CD4-positive, alpha-beta T cell (primary cell): Measurements from ENCODE around the gene SMYD3. TPM values are rescaled to one million over a fixed set of nuclear protein-coding genes. Genes with fewer than 3 reads are reported as not detected.

Experiments used
- ATAC-seq: fragments of 200-7000 bp; cut with Tn5 transposase; one replicate; pipeline ENCODE4 v1.10.0; 2022; ENCODE audit warnings: mild to moderate bottlenecking; ENCODE audit not compliant: poor library complexity
- CTCF ChIA-PET: fragments of 350-600 bp; sonication (Branson Sonifier 250); formaldehyde crosslinking; loops from one replicate; lab custom pipeline; 2021; ENCODE audit warnings: antibody characterized with exemption, inconsistent platforms; lab: Charles Lee
- POLR2A ChIA-PET: fragments of 350-600 bp; sonication (Branson Sonifier 250); formaldehyde crosslinking; loops from one replicate; lab custom pipeline; 2021; ENCODE audit warnings: antibody characterized with exemption, inconsistent platforms; lab: Charles Lee
- DNase-seq, 14 experiments: peaks; one replicate each; pipeline ENCODE4 v3.0.0-alpha.2; 2013 to 2020; ENCODE audit warnings: mixed read lengths in 2 of 14
- H3K27ac ChIP-seq, 2 donors: one replicate each; pipeline versions ENCODE4 v1.5.1 to v1.7.0; 2013; ENCODE audit warnings: low read length in 2 of 2, low read depth in 1 of 2, mild to moderate bottlenecking in 1 of 2
- H3K27me3 ChIP-seq, 2 experiments: 1 replicate in 1 of 2; 2 replicates in 1 of 2; pipeline versions ENCODE4 v1.6.1 to v1.7.0; 2013; ENCODE audit warnings: low read length in 2 of 2, control low read depth in 1 of 2, mild to moderate bottlenecking in 1 of 2, moderate library complexity in 1 of 2; ENCODE audit not compliant: insufficient read depth in 2 of 2, control insufficient read depth in 1 of 2
- H3K36me3 ChIP-seq: one replicate; pipeline ENCODE4 v1.6.1; 2013; ENCODE audit warnings: low read length, control low read depth; ENCODE audit not compliant: insufficient read depth
- H3K4me1 ChIP-seq: one replicate; pipeline ENCODE4 v1.6.1; 2013; ENCODE audit warnings: low read length, control low read depth; ENCODE audit not compliant: insufficient read depth
- H3K4me3 ChIP-seq: one replicate; pipeline ENCODE4 v1.5.1; 2013; ENCODE audit warnings: mild to moderate bottlenecking, low read length, moderate library complexity
- H3K9me3 ChIP-seq, 2 experiments: 1 replicate in 1 of 2; 2 replicates in 1 of 2; pipeline versions ENCODE4 v1.6.1 to v1.7.0; 2013; ENCODE audit warnings: low read length in 2 of 2, mild to moderate bottlenecking in 2 of 2, control low read depth in 1 of 2, moderate library complexity in 1 of 2; ENCODE audit not compliant: control insufficient read depth in 1 of 2, insufficient read depth in 1 of 2
- H3K27ac Mint-ChIP-seq: one replicate; pipeline ENCODE4 v1.8.0; 2020; ENCODE audit warnings: mixed read lengths
- H3K27me3 Mint-ChIP-seq: one replicate; pipeline ENCODE4 v1.8.0; 2021; ENCODE audit warnings: mixed read lengths
- H3K36me3 Mint-ChIP-seq: one replicate; pipeline ENCODE4 v1.8.0; 2021; ENCODE audit warnings: low read depth, mixed read lengths
- H3K4me1 Mint-ChIP-seq: one replicate; pipeline ENCODE4 v1.8.0; 2021; ENCODE audit warnings: low read depth, mixed read lengths
- H3K4me3 Mint-ChIP-seq: one replicate; pipeline ENCODE4 v1.8.0; 2020; ENCODE audit warnings: mild to moderate bottlenecking, mixed read lengths
- H3K9me3 Mint-ChIP-seq: one replicate; pipeline ENCODE4 v1.8.0; 2020; ENCODE audit warnings: mixed read lengths
- CTCF ChIP-seq: fragments of 200-600 bp; IDR thresholded peaks from one replicate; pipeline ENCODE4 v1.8.0; 2022; ENCODE audit warnings: antibody characterized with exemption, mild to moderate bottlenecking
- intact Hi-C, 2 experiments: fragments of 100-400 bp; cut with DNase I in 1 of 2; cut with micrococcal nuclease in 1 of 2; formaldehyde crosslinking; loops; one replicate each; pipeline versions ENCODE4 v1.15.1 to v1.9.0; 2023 to 2025; cut with DNase I, micrococcal nuclease
- total RNA-seq, 174 experiments: library from RNA in 2 of 174; stranded (reverse) in 2 of 174; gene quantifications; one replicate each; pipeline ENCODE4 v1.2.3 and lab custom pipeline; 2021 to 2026

SMYD3 gene
- total RNA-seq, 2 experiments from 2014 or later, result 18.8 to 19.6 TPM

GRCh38 chr1:245895455-245895959 lies 611.6 kb downstream of the SMYD3 start:
- no peak overlapping the region for H3K4me3 Mint-ChIP-seq
- ATAC-seq (no peak), DNase-seq (no peak)
- H3K4me1 Mint-ChIP-seq, result no peaks in the 10 kb centered on the region
- CTCF ChIA-PET, result no interaction called here
- no peaks in the 10 kb centered on the region for H3K27me3 Mint-ChIP-seq
- TF ChIP-seq CTCF, result no peak
- H3K9me3 Mint-ChIP-seq, result peaks cover 3% of the 10 kb centered on the region
- H3K4me3 ChIP-seq, result no peak overlapping the region
- H3K27me3 ChIP-seq, result no peaks in the 10 kb centered on the region
- peaks cover 89% of the 10 kb centered on the region for H3K36me3 Mint-ChIP-seq
- peaks cover 0 to 5% of the 10 kb centered on the region in 2 experiments for H3K9me3 ChIP-seq
- peaks cover 2% of the 10 kb centered on the region for H3K36me3 ChIP-seq
- intact Hi-C loops, result no loop called here
- no peaks in the 10 kb centered on the region for H3K4me1 ChIP-seq
- no peak overlapping the region for H3K27ac ChIP-seq
- no peak overlapping the region for H3K27ac Mint-ChIP-seq
- POLR2A ChIA-PET, result no interaction called here

- no peak for ATAC-seq
- Histone ChIP-seq H3K4me1 (no peaks in the 10 kb centered on the region), H3K4me3 (no peak overlapping the region), H3K27me3 (no peaks in the 10 kb centered on the region), H3K9me3 (peaks cover 0 to 5% of the 10 kb centered on the region in 2 experiments), H3K27ac (no peak overlapping the region), H3K36me3 (peaks cover 2% of the 10 kb centered on the region)
- DNase-seq, result no peak
- Mint-ChIP-seq H3K27ac (no peak overlapping the region), H3K9me3 (peaks cover 3% of the 10 kb centered on the region), H3K4me3 (no peak overlapping the region), H3K27me3 (no peaks in the 10 kb centered on the region), H3K36me3 (peaks cover 89% of the 10 kb centered on the region), H3K4me1 (no peaks in the 10 kb centered on the region)
- no peak for TF ChIP-seq CTCF
- ChIA-PET CTCF (no interaction called here), POLR2A (no interaction called here)
- intact Hi-C loops, result no loop called here
Measured at GRCh38 chr1:245894843-245895242, 612.2 kb downstream of the SMYD3 start.

- TF ChIP-seq CTCF, result no peak
- Histone ChIP-seq H3K4me1 (no peaks in the 10 kb centered on the region), H3K27ac (no peak overlapping the region), H3K36me3 (peaks cover 2% of the 10 kb centered on the region), H3K4me3 (no peak overlapping the region), H3K27me3 (no peaks in the 10 kb centered on the region), H3K9me3 (peaks cover 0 to 5% of the 10 kb centered on the region in 2 experiments)
- ATAC-seq (no peak), DNase-seq (no peak)
- POLR2A ChIA-PET, result no interaction called here
- no peak overlapping the region for H3K4me3 Mint-ChIP-seq
- H3K9me3 Mint-ChIP-seq, result peaks cover 3% of the 10 kb centered on the region
- CTCF ChIA-PET, result no interaction called here
- H3K4me1 Mint-ChIP-seq, result no peaks in the 10 kb centered on the region
- intact Hi-C loops, result no loop called here
- H3K27me3 Mint-ChIP-seq, result no peaks in the 10 kb centered on the region
- peaks cover 76% of the 10 kb centered on the region for H3K36me3 Mint-ChIP-seq
- H3K27ac Mint-ChIP-seq, result no peak overlapping the region
Measured at GRCh38 chr1:245893025-245893424, 614.1 kb downstream of the SMYD3 start.
